Left hindlimb (tissue), 1 donor: ENCODE measurements around the gene CLDN3.
"Not testable (repeated sequence)": the region's sequence is repeated elsewhere in the genome, so short reads cannot be mapped to it uniquely, and the experiment has no call there.

Experiments used
- DNase-seq: peaks from one replicate; pipeline ENCODE4 v3.0.0-alpha.2; 2018

Gene CLDN3, protein sequence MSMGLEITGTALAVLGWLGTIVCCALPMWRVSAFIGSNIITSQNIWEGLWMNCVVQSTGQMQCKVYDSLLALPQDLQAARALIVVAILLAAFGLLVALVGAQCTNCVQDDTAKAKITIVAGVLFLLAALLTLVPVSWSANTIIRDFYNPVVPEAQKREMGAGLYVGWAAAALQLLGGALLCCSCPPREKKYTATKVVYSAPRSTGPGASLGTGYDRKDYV

DNA sequence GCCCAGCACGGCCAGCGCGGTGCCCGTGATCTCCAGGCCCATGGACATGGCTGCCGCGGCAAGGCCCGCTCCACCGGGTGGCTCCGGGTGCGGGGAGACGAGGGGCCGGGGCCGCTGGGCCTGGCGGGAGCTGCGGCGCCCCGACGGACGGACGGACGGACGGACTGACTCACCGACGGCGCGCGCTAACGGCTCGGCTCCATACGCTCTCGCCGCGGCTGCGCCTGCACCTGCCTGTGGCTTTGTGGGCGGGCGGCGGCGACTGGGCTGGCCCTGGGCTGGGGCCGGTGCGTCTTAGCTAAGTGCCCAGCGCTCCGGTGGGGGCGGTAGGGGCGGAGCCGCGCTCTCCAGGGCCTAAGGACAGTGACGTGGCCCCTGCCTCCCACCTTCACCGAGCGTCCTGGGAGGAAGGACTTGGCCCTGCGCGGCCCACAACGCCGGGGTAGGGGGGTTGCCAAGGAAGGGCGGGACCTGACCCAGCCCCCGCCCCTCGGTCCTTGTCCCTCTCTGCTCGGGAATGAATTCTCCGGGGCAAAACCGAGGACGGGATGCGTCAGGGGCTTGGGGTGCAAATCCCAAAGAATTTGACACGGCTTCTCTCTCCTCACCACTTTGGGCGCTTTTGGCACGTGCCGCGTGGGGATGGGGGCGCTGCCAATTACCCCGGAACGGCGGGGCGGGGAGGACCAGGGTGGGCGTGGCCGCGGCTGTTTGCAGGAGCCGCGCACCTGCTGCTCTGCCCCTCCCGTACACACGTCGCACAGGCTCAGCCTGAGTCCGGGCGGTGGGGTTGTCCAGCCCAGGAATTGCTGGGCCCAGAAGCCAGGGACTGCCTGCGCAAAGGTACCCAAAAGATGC lies at the start of gene CLDN3:
TSS of gene CLDN3 (minus strand) at position 269 of the 858 bp plus-strand sequence. CDS start at position 48, 221 bp downstream.
- no peak for DNase-seq

GRCh38 chr7:73817121-73817520 lies 47.1 kb upstream of the CLDN3 start:
- DNase-seq: no peak

DNA sequence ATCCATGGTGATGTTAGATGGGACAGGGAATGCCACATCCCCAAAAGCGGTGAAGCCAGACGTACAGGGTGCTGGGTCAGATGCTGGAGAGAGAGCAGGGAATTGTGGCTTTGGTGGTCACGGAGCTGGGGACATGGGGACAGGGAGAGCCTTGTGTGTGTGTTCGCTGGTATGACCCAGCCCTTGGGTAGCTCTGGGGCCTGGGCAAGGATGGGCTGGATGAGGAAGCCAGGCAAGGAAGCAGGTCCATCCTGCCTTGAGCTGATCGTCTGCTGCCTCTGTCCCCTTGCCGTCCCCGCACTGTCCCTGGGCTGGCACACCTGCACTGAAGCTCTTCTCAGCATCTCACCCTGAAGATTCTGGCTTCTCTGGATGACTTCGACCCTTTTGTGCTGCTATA lies 45.4 kb upstream of the CLDN3 start:
- DNase-seq: no peak

DNA sequence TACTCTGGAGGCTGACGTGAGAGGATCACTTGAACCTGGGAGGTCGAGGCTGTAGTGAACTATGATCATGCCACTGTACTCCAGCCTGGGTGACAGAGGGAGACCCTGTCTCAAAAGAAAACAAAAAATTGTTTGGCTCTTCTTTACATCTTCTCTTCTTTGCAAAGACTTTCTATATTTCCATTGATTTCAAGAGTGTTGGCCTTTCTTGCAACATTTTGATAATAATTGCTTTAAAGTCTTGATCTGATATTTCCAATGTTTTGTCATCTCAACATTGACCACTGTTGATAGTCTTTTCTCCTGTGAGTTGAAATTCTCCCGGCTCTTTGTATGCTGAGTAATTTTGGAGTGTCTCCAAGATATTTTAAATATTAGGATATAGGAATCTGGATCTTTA lies 42.9 kb upstream of the CLDN3 start:
- no peak for DNase-seq

- no peak for DNase-seq
These were observed 41.7 kb upstream of the CLDN3 start for GRCh38 chr7:73811760-73812168.

- DNase-seq: no peak
These were observed 40.9 kb upstream of the CLDN3 start for GRCh38 chr7:73810998-73811360.

DNA sequence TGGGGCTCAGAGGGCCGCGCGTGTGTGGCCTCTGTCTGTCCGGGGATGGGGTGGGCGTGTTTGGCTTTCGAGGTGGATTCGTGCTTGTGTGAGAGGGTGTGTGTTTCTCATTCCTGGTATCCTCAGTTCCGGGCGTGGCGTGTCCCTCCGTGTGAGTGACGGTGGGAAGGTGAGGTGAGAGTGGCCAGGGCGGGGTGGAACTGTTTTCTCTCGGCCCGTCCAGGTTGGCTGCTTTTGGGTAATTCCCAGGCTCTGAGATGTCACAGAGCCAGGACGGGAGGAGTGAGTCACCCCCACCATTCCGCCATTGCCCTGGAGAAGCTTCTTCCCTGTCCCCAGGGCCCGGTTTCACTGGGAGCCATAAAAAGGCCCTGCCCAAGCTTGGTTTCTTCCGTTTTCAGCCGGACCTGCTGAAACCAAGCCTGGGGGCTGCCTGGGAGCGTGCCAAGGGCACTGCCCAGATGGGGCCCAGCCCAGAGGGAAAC lies 39.4 kb upstream of the CLDN3 start:
- no peak for DNase-seq

- no peak for DNase-seq
These were observed 32.4 kb upstream of the CLDN3 start for GRCh38 chr7:73802459-73802858.

DNA sequence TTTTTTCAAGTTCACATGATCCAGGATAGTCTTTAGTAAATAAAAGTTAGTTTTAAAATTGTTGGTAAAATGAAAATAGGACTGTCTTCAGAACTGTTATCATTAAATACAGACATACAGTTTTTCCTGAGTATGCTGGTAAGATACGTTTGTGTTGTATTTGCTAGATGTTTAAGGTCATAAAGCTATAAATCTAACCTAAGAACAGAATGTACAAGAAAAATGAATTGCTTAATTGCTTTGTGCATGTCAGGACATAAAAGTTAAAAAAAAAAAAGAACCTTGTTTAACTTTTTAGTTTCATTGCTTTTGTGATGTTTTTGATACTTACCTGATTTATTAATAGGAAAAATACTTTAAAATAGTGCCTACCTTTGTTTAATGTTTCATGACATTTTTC lies 31.5 kb upstream of the CLDN3 start:
- DNase-seq: no peak

- DNase-seq: no peak
These were observed 29.4 kb upstream of the CLDN3 start for GRCh38 chr7:73799282-73800141.

DNA sequence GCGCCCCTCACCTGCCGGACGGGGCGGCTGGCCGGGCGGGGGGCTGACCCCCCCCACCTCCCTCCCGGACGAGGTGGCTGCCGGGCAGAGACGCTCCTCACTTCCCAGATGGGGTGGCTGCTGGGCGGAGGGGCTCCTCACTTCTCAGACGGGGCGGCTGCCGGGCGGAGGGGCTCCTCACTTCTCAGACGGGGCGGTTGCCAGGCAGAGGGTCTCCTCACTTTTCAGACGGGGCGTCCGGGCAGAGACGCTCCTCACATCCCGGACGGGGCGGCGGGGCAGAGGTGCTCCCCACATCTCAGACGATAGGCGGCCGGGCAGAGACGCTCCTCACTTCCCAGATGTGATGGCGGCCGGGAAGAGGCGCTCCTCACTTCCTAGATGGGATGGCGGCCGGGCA lies 27.1 kb upstream of the CLDN3 start:
- not testable (repeated sequence) for DNase-seq

GRCh38 chr7:73796656-73797055 lies 26.6 kb upstream of the CLDN3 start:
- DNase-seq: not testable (repeated sequence)

GRCh38 chr7:73795188-73795587 lies 25.1 kb upstream of the CLDN3 start:
- DNase-seq: not testable (repeated sequence)

- DNase-seq: not testable (repeated sequence)
These were observed 21.2 kb upstream of the CLDN3 start for GRCh38 chr7:73791170-73791690.

DNA sequence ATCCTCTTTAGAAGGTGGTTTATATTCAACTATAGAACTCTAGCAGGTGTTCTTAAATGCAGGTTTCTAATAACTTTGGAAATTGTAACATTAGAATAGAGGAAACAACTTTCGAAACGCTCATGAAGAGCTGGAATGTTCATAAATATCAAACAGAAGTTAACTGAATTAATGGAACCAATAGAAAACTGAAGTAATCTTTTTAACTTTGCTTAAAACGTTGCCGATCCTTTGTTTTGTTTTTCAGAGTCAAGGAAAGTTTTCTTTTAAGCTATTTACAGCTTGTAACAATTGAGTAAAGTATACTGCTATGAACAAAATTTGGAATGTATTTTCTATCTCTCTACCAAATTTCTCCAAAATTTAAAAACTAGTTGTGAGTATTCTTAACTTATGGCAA lies 19.0 kb upstream of the CLDN3 start:
- DNase-seq: no peak

- DNase-seq: not testable (repeated sequence)
These were observed 17.6 kb upstream of the CLDN3 start for GRCh38 chr7:73787786-73788048.

DNA sequence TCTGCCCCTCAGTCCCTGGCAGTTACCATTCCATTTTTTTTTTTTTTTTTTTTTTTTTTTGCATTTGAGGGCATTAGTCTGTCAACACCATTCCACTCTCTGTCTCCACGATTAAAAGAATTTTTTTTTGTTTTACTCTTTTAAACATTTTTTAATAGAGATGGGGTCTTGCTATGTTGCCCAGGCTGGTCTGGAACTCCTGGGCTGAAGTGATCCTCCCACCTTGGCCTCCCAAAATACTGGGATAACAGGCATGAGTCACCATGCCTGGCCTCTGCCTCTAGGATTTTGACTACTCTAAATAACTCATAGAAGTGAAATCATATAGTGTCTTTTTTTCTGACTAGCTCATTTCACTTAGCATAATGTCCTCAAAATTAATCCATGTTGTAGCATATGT lies 16.5 kb upstream of the CLDN3 start:
- no peak for DNase-seq

DNA sequence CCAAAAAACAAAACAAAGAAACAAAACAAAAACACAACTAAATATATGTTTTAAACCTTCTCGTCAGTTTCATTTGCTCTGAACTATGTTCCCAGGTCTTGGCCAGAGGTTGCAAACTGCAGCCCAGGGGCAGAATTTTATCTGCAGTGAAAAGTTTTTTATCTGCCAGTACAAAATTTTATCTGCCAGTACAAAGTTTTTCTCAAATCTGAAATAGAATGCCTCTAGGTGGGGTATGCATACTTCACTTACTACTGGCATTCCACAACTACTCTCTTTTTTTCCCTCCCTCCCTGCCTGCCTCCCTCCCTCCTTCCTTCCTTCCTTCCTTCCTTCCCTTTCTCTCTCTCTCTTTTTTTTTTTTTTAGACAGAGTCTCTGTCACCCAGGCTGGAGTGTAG lies 9.4 kb upstream of the CLDN3 start:
- no peak for DNase-seq

DNA sequence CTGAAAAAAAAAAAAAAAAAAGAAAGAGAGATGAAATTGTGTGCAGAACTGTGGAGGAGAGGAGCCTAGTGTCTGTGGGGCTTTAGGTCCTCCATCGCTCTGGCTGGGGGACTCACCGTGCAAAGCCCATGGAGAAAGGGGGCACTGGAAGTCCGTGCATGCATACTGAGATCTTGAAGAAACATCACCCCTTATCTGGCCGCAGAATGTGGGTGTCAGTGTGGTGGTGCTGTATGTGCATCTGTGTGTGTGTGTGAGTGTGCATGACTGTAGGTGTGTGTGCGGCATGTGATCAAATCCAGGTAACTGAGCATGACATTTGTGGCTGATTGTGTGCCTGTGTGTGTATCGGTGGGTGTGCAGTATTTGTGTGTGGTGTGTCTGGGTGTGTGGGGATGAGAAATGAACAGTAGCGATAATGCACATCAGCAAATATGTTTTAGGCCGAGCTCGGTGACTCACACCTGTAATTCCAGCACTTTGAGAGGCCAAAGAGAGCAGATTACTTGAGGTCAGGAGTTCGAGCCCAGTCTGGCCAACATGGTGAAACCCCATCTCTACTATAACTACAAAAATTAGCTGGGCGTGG lies 8.8 kb upstream of the CLDN3 start:
- no peak for DNase-seq

- DNase-seq: no peak
These were observed 4.9 kb upstream of the CLDN3 start for GRCh38 chr7:73774923-73775322.

- no peak for DNase-seq
These were observed 3.8 kb upstream of the CLDN3 start for GRCh38 chr7:73773700-73774517.
